Measurements from ENCODE around the gene MAP1LC3A. TPM values are rescaled to one million over a fixed set of nuclear protein-coding genes. Genes with fewer than 3 reads are reported as not detected.
"Not testable (repeated sequence)": the region's sequence is repeated elsewhere in the genome, so short reads cannot be mapped to it uniquely, and the experiment has no call there.

MAP1LC3A gene
- total and polyA plus RNA-seq, 5 experiments from 2014 or later: 0.94 to 2.4 (median 1.6) TPM

DNA sequence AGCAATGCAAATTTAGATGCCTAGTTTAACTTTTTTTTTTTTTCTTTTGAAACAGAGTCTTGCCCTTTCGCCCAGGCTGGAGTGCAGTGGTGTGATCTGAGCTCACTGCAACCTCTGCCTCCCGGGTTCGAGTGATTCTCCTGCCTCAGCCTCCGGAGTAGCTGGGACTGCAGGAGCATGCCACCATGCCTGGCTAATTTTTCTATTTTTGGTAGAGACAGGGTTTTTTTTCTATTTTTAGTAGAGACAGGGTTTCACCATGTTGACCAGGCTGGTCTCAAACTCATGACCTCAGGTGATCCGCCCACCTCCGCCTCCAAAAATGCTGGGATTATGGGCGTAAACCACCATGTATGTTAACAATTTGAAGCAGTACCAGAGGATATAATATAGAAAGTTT, 39.7 kb upstream of the MAP1LC3A start:
- peak overlapping the region in 6 of 10 donors; percentile 47 to 97 (median 75) for H3K4me3 Mint-ChIP-seq
- DNase-seq, H3K27me3 Mint-ChIP-seq, POLR2A ChIA-PET, ATAC-seq, H3K9me3 Mint-ChIP-seq: not testable (repeated sequence)
- peak overlapping the region in 4 of 10 donors; percentile 13 to 69 (median 47) for H3K27ac Mint-ChIP-seq
- peaks cover 27 to 79% (median 57%) of the 10 kb centered on the region in 4 donors for H3K4me1 Mint-ChIP-seq
- peaks cover 0 to 20% (median 2%) of the 10 kb centered on the region in 3 donors for H3K36me3 Mint-ChIP-seq

DNA sequence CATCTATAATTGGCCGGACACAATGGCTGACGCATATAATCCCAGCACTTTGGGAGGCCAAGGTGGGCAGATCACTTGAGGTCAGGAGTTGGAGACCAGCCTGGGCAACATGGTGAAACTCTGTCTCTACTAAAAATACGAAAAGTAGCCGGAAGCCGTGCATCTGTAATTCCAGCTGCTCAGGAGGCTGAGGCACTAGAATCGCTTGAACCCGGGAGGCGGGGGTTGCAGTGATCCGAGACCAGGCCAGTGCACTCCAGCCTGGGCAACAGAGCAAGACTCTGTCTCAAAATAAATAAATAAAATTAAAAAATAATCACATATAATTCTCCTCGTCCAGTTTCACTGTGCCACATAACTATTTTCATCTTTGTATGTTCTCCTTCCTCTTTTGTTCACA, 38.7 kb upstream of the MAP1LC3A start:
- POLR2A ChIA-PET, H3K27me3 Mint-ChIP-seq, DNase-seq, ATAC-seq, H3K9me3 Mint-ChIP-seq: not testable (repeated sequence)
- Mint-ChIP-seq H3K36me3 (peaks cover 0 to 25% (median 2%) of the 10 kb centered on the region in 3 donors), H3K4me3 (peak overlapping the region in 2 of 10 donors; percentile 14 to 42), H3K27ac (peak overlapping the region in 1 of 10 donors; percentile 37), H3K4me1 (peaks cover 24 to 75% (median 56%) of the 10 kb centered on the region in 4 donors)

DNA sequence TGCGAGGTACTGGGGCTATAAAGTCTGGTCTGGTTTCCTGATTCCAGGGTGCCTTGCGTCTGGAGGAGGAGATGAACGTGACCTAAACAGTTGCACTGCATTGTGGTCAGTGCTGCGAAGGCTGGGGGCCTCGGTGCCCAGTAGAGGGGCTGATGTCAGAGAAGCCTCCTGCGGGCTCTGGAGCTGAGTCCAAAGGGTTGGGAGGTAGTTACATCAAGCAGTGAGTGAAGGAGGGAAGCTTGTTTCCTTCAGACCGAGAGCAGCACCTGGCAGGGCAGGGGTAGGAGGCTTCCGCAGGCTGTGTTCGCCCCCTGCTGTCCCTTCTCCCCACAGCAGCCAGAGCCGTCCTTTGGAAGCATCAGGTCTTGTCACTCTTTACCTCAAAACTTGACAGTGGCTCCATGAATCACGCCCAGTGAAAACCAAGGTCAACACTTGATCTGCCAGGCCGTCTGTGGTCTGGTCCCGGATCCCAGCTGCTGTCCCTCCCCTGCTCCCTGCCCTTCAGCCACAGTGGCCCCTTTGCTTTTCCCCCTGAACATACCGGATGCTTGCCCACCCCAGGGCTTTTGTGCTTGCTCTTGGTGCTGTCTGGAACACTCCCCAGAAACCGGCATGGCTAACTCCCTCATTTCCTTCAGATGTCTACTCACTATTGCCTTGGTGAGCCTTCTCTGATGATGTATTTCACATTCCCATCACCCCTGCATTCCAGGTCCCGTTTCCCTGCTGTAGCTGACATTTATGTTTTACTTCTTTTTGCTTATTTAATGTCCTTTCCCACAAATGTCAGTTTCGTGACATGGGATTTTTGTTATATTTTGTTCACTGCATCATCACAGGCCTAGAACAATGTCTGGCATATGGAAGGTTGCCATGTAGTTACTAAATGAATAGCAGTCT, 35.3 kb upstream of the MAP1LC3A start:
- peak overlapping the region in 2 of 10 donors; percentile 26 to 47 for H3K4me3 Mint-ChIP-seq
- H3K4me1 Mint-ChIP-seq: peaks cover 19 to 64% (median 45%) of the 10 kb centered on the region in 4 donors
- ATAC-seq (peak; percentile 77 to 89), DNase-seq (peak; percentile 32 to 70 (median 48))
- H3K36me3 Mint-ChIP-seq: peaks cover 0 to 52% (median 5%) of the 10 kb centered on the region in 3 donors
- no peaks in the 10 kb centered on the region for H3K9me3 Mint-ChIP-seq
- H3K27me3 Mint-ChIP-seq: no peaks in the 10 kb centered on the region
- POLR2A ChIA-PET: no interaction called here
- peak overlapping the region in 9 of 10 donors; percentile 40 to 79 (median 57) for H3K27ac Mint-ChIP-seq

DNA sequence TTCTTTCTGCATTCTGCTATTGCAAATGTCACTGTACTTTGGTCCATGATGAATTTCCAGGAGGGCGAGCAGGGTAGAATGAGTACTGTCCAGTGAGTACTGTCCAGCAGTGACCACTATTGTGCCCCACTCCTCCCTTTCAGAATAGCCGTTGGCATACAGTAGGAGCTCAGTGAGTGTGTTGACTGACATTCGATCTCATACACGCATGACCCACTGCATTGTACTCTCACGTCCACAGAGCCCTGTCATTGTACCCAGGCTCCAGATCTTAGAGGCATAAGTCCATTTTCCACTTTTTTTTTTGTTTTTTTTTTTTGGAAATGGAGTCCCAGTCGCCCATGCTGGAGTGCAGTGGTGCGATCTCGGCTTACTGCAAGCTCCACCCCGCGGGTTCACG, 34.1 kb upstream of the MAP1LC3A start:
- POLR2A ChIA-PET: no interaction called here
- H3K4me1 Mint-ChIP-seq: peaks cover 14 to 56% (median 40%) of the 10 kb centered on the region in 4 donors
- DNase-seq: no peak

DNA sequence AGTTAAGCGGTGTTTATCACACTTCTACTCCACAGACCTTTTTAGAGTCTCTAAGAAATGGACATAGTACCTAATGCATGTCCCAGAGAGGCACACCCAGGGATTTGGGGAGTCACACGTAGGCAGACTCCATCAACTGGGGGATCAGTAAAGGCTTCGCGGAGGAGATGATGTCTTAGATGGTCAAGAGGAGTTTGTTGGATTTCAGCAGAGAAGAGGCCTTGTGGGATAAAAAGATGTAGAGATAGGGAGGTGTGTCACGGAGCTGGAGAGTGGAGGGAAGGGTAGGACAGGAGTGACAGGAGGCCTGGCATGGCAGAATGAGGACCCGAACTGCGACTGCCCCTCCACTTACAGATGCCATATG, 33.2 kb upstream of the MAP1LC3A start:
- ATAC-seq: no peak
- Mint-ChIP-seq H3K36me3 (peaks cover 0 to 66% (median 5%) of the 10 kb centered on the region in 3 donors), H3K9me3 (no peaks in the 10 kb centered on the region), H3K4me1 (peaks cover 14 to 54% (median 40%) of the 10 kb centered on the region in 4 donors), H3K27me3 (no peaks in the 10 kb centered on the region), H3K4me3 (no peak overlapping the region), H3K27ac (peak overlapping the region in 3 of 10 donors; percentile 20 to 49 (median 27))
- DNase-seq: no peak
- POLR2A ChIA-PET: no interaction called here

More for the DNA sequence above, 34.1 kb upstream of the MAP1LC3A start:
- Mint-ChIP-seq H3K27me3 (no peaks in the 10 kb centered on the region), H3K36me3 (peaks cover 0 to 64% (median 5%) of the 10 kb centered on the region in 3 donors), H3K9me3 (no peaks in the 10 kb centered on the region), H3K4me3 (no peak overlapping the region), H3K27ac (peak overlapping the region in 1 of 10 donors; percentile 35)
- no peak for ATAC-seq

DNA sequence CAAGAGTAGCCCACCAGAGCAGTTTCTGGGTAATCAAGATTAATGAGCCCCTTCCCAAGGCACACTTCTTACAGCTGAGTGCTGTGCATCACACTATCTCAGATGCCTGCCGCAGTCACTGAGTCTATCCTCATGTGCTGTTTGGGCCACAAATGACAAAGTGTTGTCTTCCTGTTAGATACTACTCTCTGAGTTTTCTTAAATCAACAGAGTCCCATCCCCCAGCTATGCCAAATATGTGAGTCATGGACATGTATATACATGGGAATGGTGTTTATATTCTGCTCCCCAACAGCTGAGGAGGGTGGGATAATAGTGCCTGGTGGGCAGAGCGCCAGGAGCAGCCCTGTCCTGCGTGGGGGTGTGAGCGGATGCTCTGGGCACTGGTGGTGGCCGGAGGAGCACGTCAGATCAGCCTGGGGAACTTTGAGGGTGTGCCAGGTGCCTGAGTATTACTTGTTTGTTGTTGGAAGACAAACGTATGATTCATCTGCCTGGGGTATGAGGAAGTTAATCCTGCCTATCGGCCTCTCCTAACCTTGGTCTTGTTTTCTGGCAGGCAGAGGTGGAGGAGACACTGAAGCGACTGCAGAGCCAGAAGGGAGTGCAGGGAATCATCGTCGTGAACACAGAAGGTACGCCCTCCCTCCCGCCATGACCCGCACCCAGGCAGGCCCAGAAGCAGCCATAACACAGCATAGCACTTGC, 32.7 kb upstream of the MAP1LC3A start:
- ATAC-seq (no peak), DNase-seq (no peak)
- peaks cover 0 to 67% (median 5%) of the 10 kb centered on the region in 3 donors for H3K36me3 Mint-ChIP-seq
- peak overlapping the region in 2 of 10 donors; percentile 27 to 53 for H3K27ac Mint-ChIP-seq
- no peaks in the 10 kb centered on the region for H3K9me3 Mint-ChIP-seq
- H3K4me3 Mint-ChIP-seq: no peak overlapping the region
- peaks cover 17 to 54% (median 44%) of the 10 kb centered on the region in 4 donors for H3K4me1 Mint-ChIP-seq
- POLR2A ChIA-PET: no interaction called here
- H3K27me3 Mint-ChIP-seq: no peaks in the 10 kb centered on the region

DNA sequence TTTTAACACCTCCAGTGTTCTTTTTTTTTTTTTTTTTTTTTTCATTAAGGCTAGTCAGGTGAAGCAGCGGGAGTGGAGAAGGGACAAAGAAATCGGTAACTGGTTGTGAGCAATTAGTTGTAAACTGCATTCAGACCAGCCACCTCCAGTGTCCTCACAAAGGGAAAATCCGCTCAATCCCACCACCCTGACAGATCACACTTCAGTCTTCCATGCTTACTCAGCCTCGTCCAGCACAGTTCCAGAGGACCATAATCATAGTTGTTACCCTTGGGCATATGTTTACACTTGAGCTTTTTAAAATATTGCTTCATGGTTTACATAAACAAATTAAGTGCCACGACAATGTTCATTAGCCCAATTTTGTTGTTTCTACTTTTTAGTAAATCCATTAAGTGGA, 32.1 kb upstream of the MAP1LC3A start:
- H3K4me3 Mint-ChIP-seq: no peak overlapping the region
- peaks cover 0 to 71% (median 5%) of the 10 kb centered on the region in 3 donors for H3K36me3 Mint-ChIP-seq
- no peak overlapping the region for H3K27ac Mint-ChIP-seq
- no peaks in the 10 kb centered on the region for H3K27me3 Mint-ChIP-seq
- DNase-seq (no peak), ATAC-seq (no peak)
- POLR2A ChIA-PET: no interaction called here
- H3K9me3 Mint-ChIP-seq: no peaks in the 10 kb centered on the region
- peaks cover 19 to 51% (median 41%) of the 10 kb centered on the region in 4 donors for H3K4me1 Mint-ChIP-seq

DNA sequence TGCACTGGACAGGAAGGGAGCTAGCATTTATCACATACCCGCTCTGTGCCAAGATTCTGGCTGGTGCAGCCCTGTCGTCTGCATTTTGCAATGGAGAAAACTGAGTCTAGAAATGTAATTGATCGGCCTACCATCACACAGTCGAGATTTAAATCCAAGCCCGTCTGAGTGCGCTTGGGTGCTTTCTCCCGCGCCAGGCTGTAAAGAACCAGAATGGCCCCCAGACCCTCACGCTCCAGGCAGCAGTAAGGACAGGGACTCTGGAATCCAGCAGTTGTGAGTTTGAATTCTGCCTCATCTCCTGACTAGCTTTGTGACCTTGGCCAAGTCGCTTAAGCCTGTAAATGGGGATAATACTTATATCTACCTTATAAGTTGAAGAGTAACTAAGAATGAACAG, 31.5 kb upstream of the MAP1LC3A start:
- H3K9me3 Mint-ChIP-seq: no peaks in the 10 kb centered on the region
- H3K36me3 Mint-ChIP-seq: peaks cover 0 to 72% (median 5%) of the 10 kb centered on the region in 3 donors
- peak overlapping the region in 1 of 10 donors; percentile 62 for H3K27ac Mint-ChIP-seq

DNA sequence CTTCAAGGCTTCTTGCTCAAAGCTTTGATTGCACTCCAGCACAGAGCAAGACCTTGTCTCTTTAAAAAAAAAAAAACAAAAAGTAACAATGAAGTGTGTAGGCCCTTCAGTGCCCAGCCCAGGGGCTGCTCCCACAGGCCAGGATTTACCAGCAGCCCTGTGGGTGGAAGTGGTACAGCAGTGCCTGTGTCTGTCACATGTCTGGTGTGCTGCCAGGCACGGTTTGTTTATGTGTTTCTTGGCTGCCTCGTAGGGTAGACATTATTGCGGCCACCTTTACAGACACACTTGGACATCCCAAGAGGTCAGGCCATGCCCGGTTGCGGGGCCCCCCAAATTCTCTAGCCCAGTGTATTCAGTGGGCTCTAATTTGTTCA, 29.6 kb upstream of the MAP1LC3A start:
- peaks cover 13 to 31% (median 21%) of the 10 kb centered on the region in 4 donors for H3K4me1 Mint-ChIP-seq
- H3K9me3 Mint-ChIP-seq: no peaks in the 10 kb centered on the region
- ATAC-seq (no peak), DNase-seq (no peak)
- H3K27me3 Mint-ChIP-seq: no peaks in the 10 kb centered on the region
- peak overlapping the region in 1 of 10 donors; percentile 28 for H3K27ac Mint-ChIP-seq
- H3K36me3 Mint-ChIP-seq: peaks cover 0 to 67% (median 3%) of the 10 kb centered on the region in 3 donors
- H3K4me3 Mint-ChIP-seq: no peak overlapping the region
- POLR2A ChIA-PET: no interaction called here

More for the DNA sequence above, 31.5 kb upstream of the MAP1LC3A start:
- Mint-ChIP-seq H3K4me3 (no peak overlapping the region), H3K27me3 (no peaks in the 10 kb centered on the region), H3K4me1 (peaks cover 20 to 49% (median 38%) of the 10 kb centered on the region in 4 donors)
- no peak for ATAC-seq
- POLR2A ChIA-PET: no interaction called here
- DNase-seq: no peak

DNA sequence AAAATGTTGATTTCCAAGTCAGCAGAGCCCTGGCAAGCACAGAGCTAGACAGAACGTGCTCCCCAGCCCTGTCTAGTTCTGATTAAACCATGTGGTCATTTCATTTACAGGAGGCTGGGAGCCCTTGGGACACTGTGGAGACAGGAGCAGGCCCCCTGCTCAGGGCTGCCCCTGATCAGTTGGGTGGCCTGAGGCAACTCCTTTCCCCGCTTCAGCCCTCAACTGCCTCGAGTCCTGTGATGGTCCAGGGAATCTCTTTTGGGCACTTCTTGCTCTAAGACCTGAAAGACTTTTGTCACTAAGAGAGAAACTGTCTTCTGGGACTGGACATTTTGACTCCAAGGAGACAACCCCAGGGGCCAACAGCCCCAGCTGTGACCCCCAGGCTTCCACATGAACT, 28.8 kb upstream of the MAP1LC3A start:
- no peak for ATAC-seq
- peaks cover 11 to 26% (median 18%) of the 10 kb centered on the region in 4 donors for H3K4me1 Mint-ChIP-seq
- POLR2A ChIA-PET: no interaction called here
- H3K36me3 Mint-ChIP-seq: peaks cover 0 to 71% (median 3%) of the 10 kb centered on the region in 3 donors
- H3K27me3 Mint-ChIP-seq: no peaks in the 10 kb centered on the region
- H3K27ac Mint-ChIP-seq: peak overlapping the region in 1 of 10 donors; percentile 4
- peak overlapping the region in 1 of 10 donors; percentile 34 for H3K4me3 Mint-ChIP-seq
- no peak for DNase-seq
- no peaks in the 10 kb centered on the region for H3K9me3 Mint-ChIP-seq

DNA sequence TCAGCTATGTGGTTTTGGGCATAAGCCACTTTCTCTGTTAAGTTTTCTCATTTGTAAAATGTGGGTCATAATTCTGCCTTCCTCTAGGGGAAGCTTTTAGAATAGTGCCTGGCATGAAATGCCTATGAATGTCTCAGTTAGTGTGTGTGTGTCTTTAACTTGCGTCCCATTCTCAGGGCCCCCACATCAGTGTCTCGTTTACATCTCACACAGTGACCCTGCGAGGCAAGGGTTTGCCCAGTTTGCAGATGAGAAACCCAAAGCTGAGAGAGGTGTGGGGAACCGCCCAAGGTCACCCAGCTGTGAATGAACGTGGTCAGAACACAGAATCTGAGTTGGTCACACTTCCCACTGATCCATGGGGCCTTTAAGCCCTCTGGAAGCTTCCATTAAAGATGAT, 28.2 kb upstream of the MAP1LC3A start:
- Mint-ChIP-seq H3K27me3 (no peaks in the 10 kb centered on the region), H3K4me3 (no peak overlapping the region), H3K4me1 (peaks cover 11 to 24% (median 17%) of the 10 kb centered on the region in 4 donors), H3K9me3 (no peaks in the 10 kb centered on the region), H3K27ac (peak overlapping the region in 3 of 10 donors; percentile 63 to 80 (median 63)), H3K36me3 (peaks cover 0 to 70% (median 3%) of the 10 kb centered on the region in 3 donors)
- POLR2A ChIA-PET: no interaction called here
- ATAC-seq: no peak
- DNase-seq: no peak

DNA sequence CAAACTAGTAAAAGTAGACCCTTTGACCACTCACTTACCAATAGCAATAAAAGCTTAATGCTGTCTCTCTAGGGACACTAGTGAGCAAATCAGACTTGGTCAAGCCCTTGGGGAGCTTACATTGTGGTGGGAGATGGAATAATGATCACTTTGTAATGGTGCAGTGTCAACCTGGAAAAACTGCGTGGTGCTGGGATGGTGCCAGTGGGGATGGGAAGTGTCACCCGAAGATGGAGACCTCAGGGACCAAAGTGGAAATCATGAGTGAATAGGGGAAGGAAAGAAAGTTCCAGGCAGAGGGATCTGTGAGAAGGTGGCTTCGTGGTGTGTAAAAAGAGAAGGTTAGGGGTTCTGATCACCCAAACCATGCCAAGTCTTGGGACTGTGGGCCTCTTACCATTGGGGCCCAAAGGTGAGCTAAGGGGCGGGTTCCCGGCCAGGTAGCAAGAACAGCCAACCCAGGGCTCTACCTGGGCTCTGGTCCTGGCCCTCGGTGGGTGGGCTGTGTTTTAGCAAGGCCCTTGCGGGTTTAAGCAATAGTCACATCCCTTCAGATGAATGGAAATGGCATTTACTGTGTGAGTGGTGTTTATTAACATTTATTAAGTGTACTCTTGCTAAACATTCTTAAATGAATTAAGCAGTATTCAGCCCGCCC, 26.8 kb upstream of the MAP1LC3A start:
- Mint-ChIP-seq H3K27ac (peak overlapping the region in 6 of 10 donors; percentile 10 to 82 (median 56)), H3K9me3 (no peaks in the 10 kb centered on the region), H3K4me3 (no peak overlapping the region), H3K4me1 (peaks cover 7 to 21% (median 13%) of the 10 kb centered on the region in 4 donors), H3K27me3 (no peaks in the 10 kb centered on the region), H3K36me3 (peaks cover 0 to 69% (median 7%) of the 10 kb centered on the region in 3 donors)
- DNase-seq (no peak), ATAC-seq (no peak)
- POLR2A ChIA-PET: interaction anchor here (1.2 kb wide), 1 partner anchor 15 kb away, joined by 5 read pairs; the partner anchor contains the start of gene DYNLRB1

All from naive thymus-derived CD8-positive, alpha-beta T cell (primary cell).